Measurements from ENCODE around the gene LIN28A. TPM values are rescaled to one million over a fixed set of nuclear protein-coding genes. Genes with fewer than 3 reads are reported as not detected.
"Not testable (repeated sequence)": the region's sequence is repeated elsewhere in the genome, so short reads cannot be mapped to it uniquely, and the experiment has no call there.

Gene LIN28A
- total and polyA plus RNA-seq, 10 of the 15 experiments (the other 5 are each of a cell fraction or from before 2014, with no cell fraction given) = 0.13 to 0.59 (median 0.30) TPM; not detected in 7

DNA sequence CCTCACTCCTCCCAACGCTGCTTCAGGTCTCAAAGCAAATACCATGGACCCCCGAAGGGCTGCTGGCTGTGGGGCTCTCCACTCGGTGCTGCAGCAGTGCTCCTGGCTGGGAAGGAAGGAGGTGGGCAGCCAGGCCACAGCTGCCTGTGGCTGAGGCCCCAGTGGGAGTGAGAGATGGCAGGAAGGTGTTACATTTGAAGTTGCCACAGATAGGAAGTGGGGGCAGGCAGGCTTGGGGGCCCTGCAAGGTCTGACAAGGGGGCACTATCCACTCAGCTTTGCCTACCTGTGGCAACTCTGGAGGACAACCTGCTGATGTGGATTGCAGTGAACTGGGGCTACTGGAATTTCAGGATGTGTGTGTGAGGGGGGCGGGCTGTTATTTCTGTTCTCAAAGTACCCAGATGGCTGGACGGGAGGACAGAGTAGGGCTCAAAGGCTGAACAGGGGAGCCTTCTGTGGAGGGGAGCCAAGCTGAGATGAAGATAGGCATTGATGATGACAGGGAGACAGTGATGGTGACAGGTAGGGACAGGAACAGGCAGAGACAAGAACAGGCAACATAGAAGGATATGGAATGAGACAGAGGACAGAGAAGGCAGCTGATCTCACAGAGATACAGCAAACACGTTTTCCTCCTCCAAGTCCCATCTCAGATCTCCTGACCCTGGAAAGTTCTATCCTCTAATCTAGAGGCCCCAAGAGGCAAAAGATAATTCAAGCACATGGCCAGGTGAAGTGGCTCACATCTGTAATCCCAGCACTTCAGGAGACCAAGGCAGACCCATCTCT is 39.8 kb upstream of the LIN28A start (continued):
- TF ChIP-seq, protein P1, sequence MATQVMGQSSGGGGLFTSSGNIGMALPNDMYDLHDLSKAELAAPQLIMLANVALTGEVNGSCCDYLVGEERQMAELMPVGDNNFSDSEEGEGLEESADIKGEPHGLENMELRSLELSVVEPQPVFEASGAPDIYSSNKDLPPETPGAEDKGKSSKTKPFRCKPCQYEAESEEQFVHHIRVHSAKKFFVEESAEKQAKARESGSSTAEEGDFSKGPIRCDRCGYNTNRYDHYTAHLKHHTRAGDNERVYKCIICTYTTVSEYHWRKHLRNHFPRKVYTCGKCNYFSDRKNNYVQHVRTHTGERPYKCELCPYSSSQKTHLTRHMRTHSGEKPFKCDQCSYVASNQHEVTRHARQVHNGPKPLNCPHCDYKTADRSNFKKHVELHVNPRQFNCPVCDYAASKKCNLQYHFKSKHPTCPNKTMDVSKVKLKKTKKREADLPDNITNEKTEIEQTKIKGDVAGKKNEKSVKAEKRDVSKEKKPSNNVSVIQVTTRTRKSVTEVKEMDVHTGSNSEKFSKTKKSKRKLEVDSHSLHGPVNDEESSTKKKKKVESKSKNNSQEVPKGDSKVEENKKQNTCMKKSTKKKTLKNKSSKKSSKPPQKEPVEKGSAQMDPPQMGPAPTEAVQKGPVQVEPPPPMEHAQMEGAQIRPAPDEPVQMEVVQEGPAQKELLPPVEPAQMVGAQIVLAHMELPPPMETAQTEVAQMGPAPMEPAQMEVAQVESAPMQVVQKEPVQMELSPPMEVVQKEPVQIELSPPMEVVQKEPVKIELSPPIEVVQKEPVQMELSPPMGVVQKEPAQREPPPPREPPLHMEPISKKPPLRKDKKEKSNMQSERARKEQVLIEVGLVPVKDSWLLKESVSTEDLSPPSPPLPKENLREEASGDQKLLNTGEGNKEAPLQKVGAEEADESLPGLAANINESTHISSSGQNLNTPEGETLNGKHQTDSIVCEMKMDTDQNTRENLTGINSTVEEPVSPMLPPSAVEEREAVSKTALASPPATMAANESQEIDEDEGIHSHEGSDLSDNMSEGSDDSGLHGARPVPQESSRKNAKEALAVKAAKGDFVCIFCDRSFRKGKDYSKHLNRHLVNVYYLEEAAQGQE (IDR thresholded peaks at IDR 0.05; ENCODE audit: low read depth, low read length) = no peak

DNA sequence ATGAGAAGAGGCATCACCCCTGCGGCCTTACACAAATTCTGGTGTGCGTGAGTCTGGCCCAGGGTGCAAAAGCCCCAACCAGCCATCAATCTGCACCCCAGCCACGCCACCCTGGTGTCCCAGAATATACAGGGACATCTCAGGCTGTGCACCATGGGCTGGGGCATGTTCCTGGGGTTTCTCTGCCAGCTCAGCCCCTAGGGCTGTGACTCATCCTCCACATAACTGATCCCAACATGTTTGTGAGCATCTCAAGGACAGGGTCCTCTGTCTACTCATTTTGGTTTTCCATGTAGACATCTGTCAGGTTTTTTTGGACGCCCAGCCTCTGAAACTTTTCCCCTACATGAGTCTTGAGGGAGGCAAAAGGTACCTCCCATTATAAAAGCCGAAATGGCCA is 38.6 kb upstream of the LIN28A start:
- intact Hi-C loops (cut with micrococcal nuclease; ENCODE audit: unreplicated experiment) = no loop called here
- in situ Hi-C loops (cut with MboI) = no loop called here

DNA sequence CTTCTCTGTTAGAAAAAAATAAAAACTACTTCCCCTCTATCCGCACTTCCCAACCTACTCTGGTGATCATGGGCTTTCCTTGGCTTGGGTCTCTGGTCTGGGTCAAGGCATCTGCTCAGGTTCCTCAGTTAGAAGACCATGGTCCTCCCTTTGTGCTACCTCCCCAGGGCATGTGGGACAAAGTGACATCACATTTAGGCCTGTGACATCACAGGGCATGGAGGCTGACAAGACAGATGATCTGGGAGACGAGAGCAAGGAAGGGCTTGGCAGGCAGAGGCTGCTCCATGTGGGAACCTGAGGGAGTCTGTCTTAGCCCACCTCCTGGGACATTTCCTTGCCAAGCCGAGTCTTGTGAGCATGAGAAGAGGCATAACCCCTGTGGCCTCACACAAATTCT is 38.0 kb upstream of the LIN28A start, which contains the start of gene ZNF683:
ZNF683 (minus strand) TSS at position 140 of the 400 bp plus-strand sequence. CDS start 4,179 bp downstream, outside the sequence.
- H3K36me3 ChIP-seq (ENCODE audit: control insufficient read depth in 2 of 2, insufficient read depth in 2 of 2, low read length in 1 of 2); H3K27ac ChIP-seq (ENCODE audit: control insufficient read depth, insufficient read depth); ATAC-seq; DNase-seq (ENCODE audit: low read depth, low spot score); BruUV-seq (replicated peaks); H3K9ac ChIP-seq (ENCODE audit: control insufficient read depth, insufficient read depth, low read length); H3K27me3 ChIP-seq (replicated peaks in 1 of 2; ENCODE audit: control insufficient read depth in 2 of 2, insufficient read depth in 2 of 2, low read length in 1 of 2); H4K20me1 ChIP-seq (ENCODE audit: control insufficient read depth, insufficient read depth); intact Hi-C loops (cut with micrococcal nuclease; ENCODE audit: unreplicated experiment); H3K4me2 ChIP-seq (ENCODE audit: control insufficient read depth, insufficient read depth); H2AFZ ChIP-seq (ENCODE audit: control insufficient read depth, low read depth, low read length); H3K9me3 ChIP-seq (replicated peaks; ENCODE audit: control insufficient read depth, insufficient read depth, low read length); H3K79me2 ChIP-seq (ENCODE audit: control insufficient read depth, insufficient read depth, low read length); FAIRE-seq; POLR2A ChIA-PET; in situ Hi-C loops (cut with MboI); H3K4me3 ChIP-seq: not testable (repeated sequence)
- RAD21 ChIA-PET (ENCODE audit: unreplicated experiment) = interaction anchor here (1.9 kb wide), 1 partner anchor 88 kb away, joined by 4 read pairs; no protein-coding TSS in a partner anchor
- H3K4me1 ChIP-seq (ENCODE audit: control insufficient read depth, insufficient read depth, low read length) = peaks cover 10% of the 10 kb centered on the region
- WGBS (ENCODE audit: insufficient coverage, insufficient replicate concordance, low lambda C conversion rate, missing lambda C conversion rate) = 18% methylated on average over 3 of the region's 3 CpGs
- CTCF ChIA-PET = interaction anchor here (1.3 to 5.0 kb wide), 2 partner anchors 9 to 54 kb away, joined by 4 to 40 read pairs; no protein-coding TSS in a partner anchor
- SMC1A ChIA-PET (ENCODE audit: uncharacterized antibody, unreplicated experiment) = interaction anchor here (1.0 kb wide), 1 partner anchor 20 kb away, joined by 3 read pairs; no protein-coding TSS in a partner anchor

More for the DNA sequence above, 38.6 kb upstream of the LIN28A start:
- FAIRE-seq = no peak
- POLR2A ChIA-PET = no interaction called here
- Histone ChIP-seq H3K36me3 (ENCODE audit: control insufficient read depth in 2 of 2, insufficient read depth in 2 of 2, low read length in 1 of 2) (no peaks in the 10 kb centered on the region), H3K27me3 (replicated peaks in 1 of 2; ENCODE audit: control insufficient read depth in 2 of 2, insufficient read depth in 2 of 2, low read length in 1 of 2) (no peaks in the 10 kb centered on the region), H3K4me1 (ENCODE audit: control insufficient read depth, insufficient read depth, low read length) (0 out of 2 replicates have a peak, but pooled peaks cover 7% of the 10 kb centered on the region), H3K4me2 (ENCODE audit: control insufficient read depth, insufficient read depth) (no peak overlapping the region), H3K4me3 (no peak overlapping the region), H2AFZ (ENCODE audit: control insufficient read depth, low read depth, low read length) (no peak overlapping the region), H3K9ac (ENCODE audit: control insufficient read depth, insufficient read depth, low read length) (no peak overlapping the region), H3K79me2 (ENCODE audit: control insufficient read depth, insufficient read depth, low read length) (no peaks in the 10 kb centered on the region), H3K27ac (ENCODE audit: control insufficient read depth, insufficient read depth) (no peak overlapping the region), H3K9me3 (replicated peaks; ENCODE audit: control insufficient read depth, insufficient read depth, low read length) (no peaks in the 10 kb centered on the region; the same call in 2 of the 3 replicates), H4K20me1 (ENCODE audit: control insufficient read depth, insufficient read depth) (no peaks in the 10 kb centered on the region)
- ATAC-seq = no peak
- no TSS peak for BruUV-seq (replicated peaks)
- RAD21 ChIA-PET (ENCODE audit: unreplicated experiment) = no interaction called here
- 21% methylated on average over 5 of the region's 5 CpGs for WGBS (ENCODE audit: insufficient coverage, insufficient replicate concordance, low lambda C conversion rate, missing lambda C conversion rate)
- SMC1A ChIA-PET (ENCODE audit: uncharacterized antibody, unreplicated experiment) = no interaction called here
- no peak for DNase-seq (ENCODE audit: low read depth, low spot score)
- TF ChIP-seq STAT1 (conservative IDR thresholded peaks at IDR 0.05) (no peak), NFYB (IDR thresholded peaks at IDR 0.05; ENCODE audit: insufficient read depth, low read depth, low read length) (no peak), ZNF217 (IDR thresholded peaks at IDR 0.05) (no peak), BRCA1 (IDR thresholded peaks at IDR 0.05; ENCODE audit: low read depth, low read length) (no peak), ZNF622 (IDR thresholded peaks at IDR 0.05) (no peak)
- TF ChIP-seq, protein P2, sequence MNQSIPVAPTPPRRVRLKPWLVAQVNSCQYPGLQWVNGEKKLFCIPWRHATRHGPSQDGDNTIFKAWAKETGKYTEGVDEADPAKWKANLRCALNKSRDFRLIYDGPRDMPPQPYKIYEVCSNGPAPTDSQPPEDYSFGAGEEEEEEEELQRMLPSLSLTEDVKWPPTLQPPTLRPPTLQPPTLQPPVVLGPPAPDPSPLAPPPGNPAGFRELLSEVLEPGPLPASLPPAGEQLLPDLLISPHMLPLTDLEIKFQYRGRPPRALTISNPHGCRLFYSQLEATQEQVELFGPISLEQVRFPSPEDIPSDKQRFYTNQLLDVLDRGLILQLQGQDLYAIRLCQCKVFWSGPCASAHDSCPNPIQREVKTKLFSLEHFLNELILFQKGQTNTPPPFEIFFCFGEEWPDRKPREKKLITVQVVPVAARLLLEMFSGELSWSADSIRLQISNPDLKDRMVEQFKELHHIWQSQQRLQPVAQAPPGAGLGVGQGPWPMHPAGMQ (IDR thresholded peaks at IDR 0.05; ENCODE audit: borderline replicate concordance) = no peak
- CTCF ChIA-PET = interaction anchor here (5.0 kb wide), 1 partner anchor 9 kb away, joined by 40 read pairs; no protein-coding TSS in a partner anchor
